Lower leg skin (tissue), 3 donors: Measurements from ENCODE around the gene WNT2B.

Experiments
- POLR2A ChIP-seq, 2 donors: fragments of 450-650 bp; IDR thresholded peaks; one replicate each; pipeline ENCODE4 v1.6.1; 2016 to 2017; ENCODE audit warnings: antibody characterized with exemption in 2 of 2, mild to moderate bottlenecking in 1 of 2, moderate library complexity in 1 of 2
- TF ChIP-seq, protein P1 (sequence below), 3 donors: fragments of 450-650 bp; IDR thresholded peaks; one replicate each; pipeline ENCODE4 v1.5.1; 2016; ENCODE audit warnings: antibody characterized with exemption in 3 of 3, mild to moderate bottlenecking in 3 of 3, moderate library complexity in 2 of 3

DNA sequence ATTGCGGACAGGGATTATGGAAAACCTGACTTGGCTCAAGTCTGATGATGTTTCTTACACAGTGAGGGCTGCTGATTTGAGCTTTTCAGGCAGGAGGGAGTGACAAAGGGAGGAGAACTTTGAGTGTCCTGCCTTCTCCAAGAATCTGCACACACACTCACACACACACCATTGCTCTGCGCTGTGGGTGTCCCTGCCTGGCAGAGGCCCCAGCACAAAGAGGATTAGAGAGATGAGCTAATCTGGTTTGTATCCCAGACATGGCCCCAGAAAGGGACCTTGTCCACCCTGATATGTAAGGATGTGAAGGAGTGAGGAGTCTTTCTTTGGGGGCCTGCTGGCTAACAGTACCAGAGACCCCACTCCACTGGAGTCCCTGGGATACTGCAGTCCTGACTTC is 5.9 kb upstream of the WNT2B start:
- TF ChIP-seq, protein P1, sequence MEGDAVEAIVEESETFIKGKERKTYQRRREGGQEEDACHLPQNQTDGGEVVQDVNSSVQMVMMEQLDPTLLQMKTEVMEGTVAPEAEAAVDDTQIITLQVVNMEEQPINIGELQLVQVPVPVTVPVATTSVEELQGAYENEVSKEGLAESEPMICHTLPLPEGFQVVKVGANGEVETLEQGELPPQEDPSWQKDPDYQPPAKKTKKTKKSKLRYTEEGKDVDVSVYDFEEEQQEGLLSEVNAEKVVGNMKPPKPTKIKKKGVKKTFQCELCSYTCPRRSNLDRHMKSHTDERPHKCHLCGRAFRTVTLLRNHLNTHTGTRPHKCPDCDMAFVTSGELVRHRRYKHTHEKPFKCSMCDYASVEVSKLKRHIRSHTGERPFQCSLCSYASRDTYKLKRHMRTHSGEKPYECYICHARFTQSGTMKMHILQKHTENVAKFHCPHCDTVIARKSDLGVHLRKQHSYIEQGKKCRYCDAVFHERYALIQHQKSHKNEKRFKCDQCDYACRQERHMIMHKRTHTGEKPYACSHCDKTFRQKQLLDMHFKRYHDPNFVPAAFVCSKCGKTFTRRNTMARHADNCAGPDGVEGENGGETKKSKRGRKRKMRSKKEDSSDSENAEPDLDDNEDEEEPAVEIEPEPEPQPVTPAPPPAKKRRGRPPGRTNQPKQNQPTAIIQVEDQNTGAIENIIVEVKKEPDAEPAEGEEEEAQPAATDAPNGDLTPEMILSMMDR (IDR thresholded peaks at IDR 0.05) = no peak
- TF ChIP-seq POLR2A (IDR thresholded peaks at IDR 0.05) = no peak
